WTC11 (cell line): ENCODE data around the gene PHF24. TPM values are rescaled to one million over a fixed set of nuclear protein-coding genes. Genes with fewer than 3 reads are reported as not detected.
A peak's percentile ranks its signal among the peaks of the same experiment; 100 is the strongest.

Source experiments
- ATAC-seq: fragments of 200-7000 bp; cut with Tn5 transposase; 2 replicates; pipeline ENCODE4 v1.10.0; 2021; ENCODE audit warnings: mild to moderate bottlenecking, moderate library complexity
- CTCF ChIA-PET: fragments of 300-600 bp; sonication (Branson Sonifier 250); formaldehyde crosslinking; loops from one replicate; lab custom pipeline; 2021; ENCODE audit warnings: antibody characterized with exemption; lab: Charles Lee
- POLR2A ChIA-PET: fragments of 350-600 bp; sonication (Branson Sonifier 250); formaldehyde crosslinking; loops from one replicate; lab custom pipeline; 2021; ENCODE audit warnings: antibody characterized with exemption; lab: Charles Lee
- DNase-seq: peaks from one replicate; pipeline ENCODE4 v3.0.0; 2021; ENCODE audit warnings: low spot score
- H3K27ac Mint-ChIP-seq: 2 replicates; pipeline ENCODE4 v1.8.0; 2021; ENCODE audit warnings: mixed read lengths
- H3K27me3 Mint-ChIP-seq: 2 replicates; pipeline ENCODE4 v1.8.0; 2021; ENCODE audit warnings: low read depth, mild to moderate bottlenecking, moderate library complexity, mixed read lengths
- H3K36me3 Mint-ChIP-seq: 2 replicates; pipeline ENCODE4 v1.8.0; 2021; ENCODE audit warnings: mixed read lengths
- H3K4me1 Mint-ChIP-seq: 2 replicates; pipeline ENCODE4 v1.8.0; 2022; ENCODE audit warnings: mixed read lengths
- H3K4me3 Mint-ChIP-seq: 2 replicates; pipeline ENCODE4 v1.8.0; 2021; ENCODE audit warnings: mild to moderate bottlenecking, moderate library complexity, mixed read lengths
- H3K9me3 Mint-ChIP-seq: 2 replicates; pipeline ENCODE4 v1.8.0; 2021; ENCODE audit warnings: mixed read lengths
- CDX4 ChIP-seq: fragments of 250-450 bp; sonication (Bioruptor Pico); IDR thresholded peaks from 2 replicates; pipeline ENCODE4 v1.9.0; 2021; ENCODE audit warnings: moderate library complexity, mild to moderate bottlenecking, inconsistent platforms, borderline replicate concordance
- CTCF ChIP-seq: fragments of 200-600 bp; IDR thresholded peaks from 2 replicates; pipeline ENCODE4 v1.8.0; 2022; ENCODE audit warnings: antibody characterized with exemption
- EMX1 ChIP-seq: fragments of 250-450 bp; sonication (Bioruptor Pico); IDR thresholded peaks from 2 replicates; pipeline ENCODE4 v1.8.0; 2021; ENCODE audit warnings: mild to moderate bottlenecking
- HMGA2 ChIP-seq: fragments of 250-450 bp; sonication (Bioruptor Pico); IDR thresholded peaks from 2 replicates; pipeline ENCODE4 v1.4.0; 2021; ENCODE audit warnings: mild to moderate bottlenecking, moderate library complexity
- MYBL2 ChIP-seq: sonication (generic); formaldehyde crosslinking; IDR thresholded peaks from 2 replicates; pipeline ENCODE4 v1.8.1; 2023; ENCODE audit warnings: mild to moderate bottlenecking, moderate library complexity, missing genetic modification reagents
- NFE2L1 ChIP-seq: sonication (generic); formaldehyde crosslinking; IDR thresholded peaks from 2 replicates; pipeline ENCODE4 v1.8.1; 2023; ENCODE audit warnings: missing genetic modification reagents
- NR3C1 ChIP-seq: sonication (generic); formaldehyde crosslinking; conservative IDR thresholded peaks from 2 replicates; pipeline ENCODE4 v1.8.1; 2023; ENCODE audit warnings: low read depth, mild to moderate bottlenecking, missing genetic modification reagents
- PRRX2 ChIP-seq: fragments of 250-450 bp; sonication (Bioruptor Pico); IDR thresholded peaks from 2 replicates; pipeline ENCODE4 v1.8.0; 2021; ENCODE audit warnings: mild to moderate bottlenecking
- RELA ChIP-seq: sonication (generic); formaldehyde crosslinking; IDR thresholded peaks from 2 replicates; pipeline ENCODE4 v1.8.1; 2022; ENCODE audit warnings: missing genetic modification reagents, mild to moderate bottlenecking, borderline replicate concordance
- USF1 ChIP-seq: sonication (generic); formaldehyde crosslinking; IDR thresholded peaks from 2 replicates; pipeline ENCODE4 v1.8.0; 2022; ENCODE audit warnings: mild to moderate bottlenecking, missing genetic modification reagents
- USF2 ChIP-seq: sonication (generic); formaldehyde crosslinking; IDR thresholded peaks from 2 replicates; pipeline ENCODE4 v1.8.1; 2023; ENCODE audit warnings: mild to moderate bottlenecking, missing genetic modification reagents, moderate library complexity
- ZNF138 ChIP-seq: sonication (generic); formaldehyde crosslinking; conservative IDR thresholded peaks from 2 replicates; pipeline ENCODE4 v1.8.1; 2022; ENCODE audit warnings: mild to moderate bottlenecking, moderate library complexity, missing genetic modification reagents
- ZNF219 ChIP-seq: sonication (generic); formaldehyde crosslinking; IDR thresholded peaks from 2 replicates; pipeline ENCODE4 v1.8.0; 2023; ENCODE audit warnings: missing genetic modification reagents, mild to moderate bottlenecking, borderline replicate concordance
- ZNF263 ChIP-seq: sonication (generic); formaldehyde crosslinking; IDR thresholded peaks from 2 replicates; pipeline ENCODE4 v1.8.1; 2022; ENCODE audit warnings: low read depth, mild to moderate bottlenecking, moderate library complexity, missing genetic modification reagents
- ZNF281 ChIP-seq: sonication (generic); formaldehyde crosslinking; IDR thresholded peaks from 2 replicates; pipeline ENCODE4 v1.8.0; 2023; ENCODE audit warnings: mild to moderate bottlenecking, missing genetic modification reagents
- ZNF423 ChIP-seq: fragments of 250-450 bp; sonication (Bioruptor Pico); IDR thresholded peaks from 2 replicates; pipeline ENCODE4 v2.1.2; 2022; ENCODE audit warnings: mild to moderate bottlenecking, moderate library complexity
- total RNA-seq: library from RNA; stranded (reverse); gene quantifications from 3 replicates; pipeline ENCODE4 v1.2.3, GENCODE V29; 2021
- TF ChIP-seq, protein P1 (sequence below): sonication (generic); formaldehyde crosslinking; IDR thresholded peaks from 2 replicates; pipeline ENCODE4 v1.8.1; 2023; ENCODE audit warnings: mild to moderate bottlenecking, missing genetic modification reagents
- TF ChIP-seq, protein P2 (sequence below): sonication (generic); formaldehyde crosslinking; IDR thresholded peaks from 2 replicates; pipeline ENCODE4 v1.8.1; 2023; ENCODE audit warnings: mild to moderate bottlenecking, missing genetic modification reagents, moderate library complexity
- TF ChIP-seq, protein P3 (sequence below): sonication (generic); formaldehyde crosslinking; IDR thresholded peaks from 2 replicates; pipeline ENCODE4 v1.8.0; 2023; ENCODE audit warnings: missing genetic modification reagents

PHF24 gene
- total RNA-seq, 1 experiment from 2014 or later = 0.59 TPM

- TF ChIP-seq ZNF281 (CRISPR knock-in tag) = no peak
- TF ChIP-seq ZNF423 = no peak
- TF ChIP-seq, protein P1, sequence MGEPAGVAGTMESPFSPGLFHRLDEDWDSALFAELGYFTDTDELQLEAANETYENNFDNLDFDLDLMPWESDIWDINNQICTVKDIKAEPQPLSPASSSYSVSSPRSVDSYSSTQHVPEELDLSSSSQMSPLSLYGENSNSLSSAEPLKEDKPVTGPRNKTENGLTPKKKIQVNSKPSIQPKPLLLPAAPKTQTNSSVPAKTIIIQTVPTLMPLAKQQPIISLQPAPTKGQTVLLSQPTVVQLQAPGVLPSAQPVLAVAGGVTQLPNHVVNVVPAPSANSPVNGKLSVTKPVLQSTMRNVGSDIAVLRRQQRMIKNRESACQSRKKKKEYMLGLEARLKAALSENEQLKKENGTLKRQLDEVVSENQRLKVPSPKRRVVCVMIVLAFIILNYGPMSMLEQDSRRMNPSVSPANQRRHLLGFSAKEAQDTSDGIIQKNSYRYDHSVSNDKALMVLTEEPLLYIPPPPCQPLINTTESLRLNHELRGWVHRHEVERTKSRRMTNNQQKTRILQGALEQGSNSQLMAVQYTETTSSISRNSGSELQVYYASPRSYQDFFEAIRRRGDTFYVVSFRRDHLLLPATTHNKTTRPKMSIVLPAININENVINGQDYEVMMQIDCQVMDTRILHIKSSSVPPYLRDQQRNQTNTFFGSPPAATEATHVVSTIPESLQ = no peak
- no peak for TF ChIP-seq EMX1 (CRISPR knock-in tag)
Measured at GRCh38 chr9:34993502-34994259, 35.6 kb downstream of the PHF24 start (continued).

GRCh38 chr9:34994260-34994899 is 36.3 kb downstream of the PHF24 start:
- Mint-ChIP-seq H3K4me1 (peaks cover 52% of the 10 kb centered on the region), H3K36me3 (peaks cover 34% of the 10 kb centered on the region), H3K4me3 (peak overlapping the region; percentile 6; the same call in 1 of the 2 replicates), H3K9me3 (no peaks in the 10 kb centered on the region), H3K27ac (peak overlapping the region; percentile 76), H3K27me3 (no peaks in the 10 kb centered on the region; the same call in 1 of the 2 replicates)
- ChIA-PET POLR2A (interaction anchor here (0.5 to 2.5 kb wide), 6 partner anchors 13 to 95 kb away, joined by 3 to 10 read pairs (median 3); partner anchors contain the start of gene VCP), CTCF (interaction anchor here (0.5 to 10.1 kb wide), 34 partner anchors 8 to 735 kb away, joined by 3 to 183 read pairs (median 5); partner anchors contain the start of genes FANCG, STOML2 and VCP)
- peak; percentile 54 for DNase-seq
- no peak for TF ChIP-seq RELA (CRISPR knock-in tag)
- peak; percentile 49 for TF ChIP-seq CTCF
- no peak for TF ChIP-seq CDX4 (CRISPR knock-in tag)
- TF ChIP-seq NFE2L1 (CRISPR knock-in tag) = no peak
- no peak for TF ChIP-seq NR3C1 (CRISPR knock-in tag)
- TF ChIP-seq ZNF138 = no peak
- peak; percentile 78 for TF ChIP-seq USF2 (CRISPR knock-in tag)
- no peak for TF ChIP-seq PRRX2 (CRISPR knock-in tag)
- TF ChIP-seq, protein P1 = no peak
- no peak for TF ChIP-seq ZNF263 (CRISPR knock-in tag)
- TF ChIP-seq USF1 (CRISPR knock-in tag) = peak; percentile 67; the same call in 1 of the 2 replicates
- no peak for TF ChIP-seq HMGA2 (CRISPR knock-in tag)
- TF ChIP-seq, protein P2, sequence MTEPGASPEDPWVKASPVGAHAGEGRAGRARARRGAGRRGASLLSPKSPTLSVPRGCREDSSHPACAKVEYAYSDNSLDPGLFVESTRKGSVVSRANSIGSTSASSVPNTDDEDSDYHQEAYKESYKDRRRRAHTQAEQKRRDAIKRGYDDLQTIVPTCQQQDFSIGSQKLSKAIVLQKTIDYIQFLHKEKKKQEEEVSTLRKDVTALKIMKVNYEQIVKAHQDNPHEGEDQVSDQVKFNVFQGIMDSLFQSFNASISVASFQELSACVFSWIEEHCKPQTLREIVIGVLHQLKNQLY = no peak
- TF ChIP-seq, protein P3, sequence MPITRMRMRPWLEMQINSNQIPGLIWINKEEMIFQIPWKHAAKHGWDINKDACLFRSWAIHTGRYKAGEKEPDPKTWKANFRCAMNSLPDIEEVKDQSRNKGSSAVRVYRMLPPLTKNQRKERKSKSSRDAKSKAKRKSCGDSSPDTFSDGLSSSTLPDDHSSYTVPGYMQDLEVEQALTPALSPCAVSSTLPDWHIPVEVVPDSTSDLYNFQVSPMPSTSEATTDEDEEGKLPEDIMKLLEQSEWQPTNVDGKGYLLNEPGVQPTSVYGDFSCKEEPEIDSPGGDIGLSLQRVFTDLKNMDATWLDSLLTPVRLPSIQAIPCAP = no peak
- no peak for TF ChIP-seq ZNF219 (CRISPR knock-in tag)
- TF ChIP-seq MYBL2 = no peak
- ATAC-seq = peak; percentile 11
